GM21390 (cell line): ENCODE results near the gene SH3TC2.
"Not testable (repeated sequence)": the region's sequence is repeated elsewhere in the genome, so short reads cannot be mapped to it uniquely, and the experiment has no call there.

Experiments used
- ATAC-seq: cut with Tn5 transposase; IDR thresholded peaks from one replicate; pipeline ENCODE4 v1.9.1; 2021; ENCODE audit not compliant: unreplicated experiment

Gene SH3TC2

GRCh38 chr5:149063017-149063687 lies at the start of gene SH3TC2:
TSS of gene SH3TC2 (minus strand) at chr5:149063062. CDS start at chr5:149063022, 40 bp downstream.
- ATAC-seq = no peak

- ATAC-seq = no peak
These were observed 47.5 kb upstream of the SH3TC2 start for GRCh38 chr5:149110406-149110805.

DNA sequence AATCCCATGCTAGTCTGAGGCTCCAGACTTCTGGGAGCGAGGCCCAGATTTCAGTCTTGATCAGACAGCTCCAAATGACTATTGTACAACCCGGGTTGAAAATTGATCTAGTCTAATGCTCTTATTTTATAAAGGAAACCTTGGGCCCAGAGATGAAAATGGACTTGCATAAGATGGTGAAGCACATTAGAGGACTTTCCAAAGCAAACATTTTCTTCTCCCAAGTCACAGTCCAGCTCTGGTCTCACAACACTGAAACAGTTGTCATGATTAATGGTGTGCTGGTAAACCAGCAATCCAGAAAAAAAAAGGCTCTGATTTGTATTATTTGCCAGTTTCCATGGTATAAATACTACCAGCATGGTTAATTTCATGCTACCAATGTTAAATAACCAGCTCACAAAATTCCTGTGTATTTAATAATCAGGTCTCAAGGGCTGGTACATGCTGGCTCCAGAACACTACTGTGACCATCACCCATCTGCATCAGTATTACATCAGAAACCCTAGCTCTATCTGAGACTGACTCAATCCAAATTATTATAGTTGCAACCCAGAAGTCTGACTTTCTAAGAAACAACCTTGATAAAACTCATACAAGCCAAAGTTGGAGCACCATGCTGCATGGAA lies 45.9 kb upstream of the SH3TC2 start:
- no peak for ATAC-seq

GRCh38 chr5:149100331-149100730 lies 37.5 kb upstream of the SH3TC2 start:
- ATAC-seq = no peak

DNA sequence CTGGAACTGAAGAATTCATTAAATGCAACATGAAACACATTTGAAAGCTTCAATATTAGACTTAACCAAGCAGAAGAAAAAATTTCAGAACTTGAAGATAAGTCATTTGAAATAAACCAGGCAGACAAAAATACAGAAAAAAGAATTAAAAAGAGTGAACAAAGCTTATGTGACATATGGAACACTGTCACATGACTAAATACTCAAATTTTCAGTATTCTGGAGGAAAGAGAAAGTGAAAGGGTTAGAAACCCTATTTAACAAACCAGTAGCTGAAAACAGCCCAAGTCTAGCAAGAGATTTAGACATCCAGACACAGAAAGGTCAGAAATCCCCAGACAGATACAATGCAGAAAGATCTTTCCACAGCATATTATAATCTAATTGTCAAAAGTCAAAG lies 37.1 kb upstream of the SH3TC2 start:
- no peak for ATAC-seq

DNA sequence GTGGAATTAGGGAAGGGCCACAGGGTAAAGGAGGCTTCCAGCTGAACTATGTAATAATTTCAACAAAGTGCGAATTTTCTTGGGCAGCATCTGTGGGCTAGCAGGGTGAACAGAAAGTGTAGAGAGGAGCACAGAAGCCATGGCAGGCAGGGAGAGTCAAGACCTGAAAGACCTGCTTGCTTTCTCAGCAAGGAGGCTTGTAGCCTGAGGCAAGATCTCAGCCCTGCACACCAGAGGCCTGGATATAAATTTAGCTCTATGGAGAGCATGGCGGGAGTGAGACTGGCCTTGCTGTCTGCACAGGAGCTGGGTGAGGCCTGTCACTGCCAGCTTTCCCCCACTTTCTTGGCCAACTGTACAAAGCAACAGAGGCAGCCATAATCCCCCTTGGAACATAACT lies 32.1 kb upstream of the SH3TC2 start:
- no peak for ATAC-seq

DNA sequence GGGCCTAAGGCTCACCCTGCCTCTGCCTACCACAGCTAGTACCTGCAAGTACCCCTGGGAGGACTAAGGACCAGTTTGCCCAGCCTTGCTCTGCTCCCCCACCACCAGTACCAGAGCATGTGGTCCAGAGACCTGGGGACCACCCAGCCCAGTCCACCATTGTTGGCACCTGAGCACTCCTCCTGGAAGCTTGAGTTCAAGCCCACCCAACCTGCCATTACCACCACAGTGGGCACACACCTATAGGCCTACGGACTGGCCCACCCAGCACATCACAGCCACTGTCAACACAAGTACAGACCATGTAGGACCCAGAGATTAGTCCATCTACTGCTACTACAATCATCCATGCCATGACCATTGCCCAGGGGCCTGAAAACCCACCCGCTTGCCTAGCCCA lies 30.8 kb upstream of the SH3TC2 start:
- ATAC-seq = no peak

- ATAC-seq = no peak
These were observed 26.9 kb upstream of the SH3TC2 start for GRCh38 chr5:149089796-149090195.

- no peak for ATAC-seq
These were observed 25.8 kb upstream of the SH3TC2 start for GRCh38 chr5:149088686-149089085.

DNA sequence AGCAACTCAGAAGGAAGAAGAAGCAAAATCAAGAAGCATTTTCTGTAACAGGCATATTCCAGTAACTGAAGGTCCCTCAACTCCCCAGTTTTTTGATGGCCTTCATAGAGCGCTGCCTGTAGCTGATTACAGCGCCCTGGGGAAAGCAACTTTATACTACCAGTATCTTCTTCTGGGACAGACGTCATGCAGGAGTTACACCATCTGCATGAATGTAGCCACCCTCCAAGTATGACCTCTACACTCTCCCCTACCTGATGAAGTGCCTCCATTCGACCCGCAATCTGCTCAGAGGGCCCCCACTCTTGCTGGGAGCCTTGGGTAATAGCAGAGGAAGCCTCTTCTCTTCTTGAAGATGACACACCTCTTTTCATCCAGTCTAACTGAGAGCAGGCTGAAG lies 21.0 kb upstream of the SH3TC2 start:
- no peak for ATAC-seq

GRCh38 chr5:149082271-149082670 lies 19.4 kb upstream of the SH3TC2 start:
- no peak for ATAC-seq

DNA sequence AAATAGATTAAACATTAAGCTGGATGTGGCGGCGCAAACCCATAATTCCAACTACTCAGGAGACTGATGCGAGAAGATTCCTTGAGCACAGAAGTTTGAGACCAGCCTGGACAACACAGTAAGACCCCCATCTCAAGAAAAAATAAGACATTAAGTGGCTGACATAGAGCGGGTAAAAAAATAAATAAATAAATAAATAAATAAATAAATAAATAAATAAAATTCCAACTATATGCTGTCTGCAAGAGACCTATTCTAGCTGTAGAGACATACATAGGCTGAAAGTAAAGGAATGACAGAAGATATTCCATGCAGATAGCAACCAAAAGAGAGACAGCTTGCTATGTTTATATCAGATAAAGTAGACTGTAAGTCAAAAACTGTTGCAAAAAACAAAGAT lies 17.4 kb upstream of the SH3TC2 start:
- no peak for ATAC-seq

DNA sequence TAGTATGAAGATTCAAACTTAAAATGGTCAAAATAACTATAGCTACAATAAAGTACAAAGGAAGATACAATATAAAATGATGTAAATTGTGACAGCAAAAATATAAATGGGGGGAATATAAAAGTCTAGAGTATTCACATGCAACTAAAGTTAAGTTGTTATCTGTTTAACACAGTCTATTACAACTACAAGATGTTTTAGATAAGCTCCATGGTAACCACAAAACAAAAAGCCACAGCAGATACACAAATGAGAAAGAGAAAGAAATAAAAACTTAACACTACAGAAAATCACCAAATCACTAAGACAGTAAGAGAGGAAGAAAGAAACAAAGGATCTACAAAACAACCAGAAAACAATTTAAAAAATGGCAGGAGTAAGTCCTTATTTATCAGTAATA lies 17.0 kb upstream of the SH3TC2 start:
- ATAC-seq = no peak

- not testable (repeated sequence) for ATAC-seq
These were observed 11.2 kb upstream of the SH3TC2 start for GRCh38 chr5:149074071-149074470.

GRCh38 chr5:149073213-149073612 lies 10.4 kb upstream of the SH3TC2 start:
- no peak for ATAC-seq

DNA sequence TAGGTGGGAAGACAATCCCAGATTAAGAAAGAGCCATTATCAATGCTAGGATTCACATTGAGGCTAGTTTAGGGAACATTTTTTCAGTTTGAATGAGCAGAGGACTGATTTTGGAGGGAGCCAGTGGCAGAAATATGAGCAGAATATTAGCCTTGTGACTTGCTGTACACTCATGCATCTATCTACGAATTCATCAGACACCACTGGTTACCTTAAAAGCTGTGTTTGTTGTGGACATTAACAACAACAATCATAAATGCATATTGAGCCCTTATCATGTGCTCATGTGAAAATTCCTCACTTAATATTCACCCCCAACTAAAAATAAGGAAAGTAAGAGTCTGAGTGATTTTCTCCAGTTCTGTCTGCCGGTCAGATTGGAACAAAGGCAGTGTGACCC lies 9.9 kb upstream of the SH3TC2 start:
- no peak for ATAC-seq

DNA sequence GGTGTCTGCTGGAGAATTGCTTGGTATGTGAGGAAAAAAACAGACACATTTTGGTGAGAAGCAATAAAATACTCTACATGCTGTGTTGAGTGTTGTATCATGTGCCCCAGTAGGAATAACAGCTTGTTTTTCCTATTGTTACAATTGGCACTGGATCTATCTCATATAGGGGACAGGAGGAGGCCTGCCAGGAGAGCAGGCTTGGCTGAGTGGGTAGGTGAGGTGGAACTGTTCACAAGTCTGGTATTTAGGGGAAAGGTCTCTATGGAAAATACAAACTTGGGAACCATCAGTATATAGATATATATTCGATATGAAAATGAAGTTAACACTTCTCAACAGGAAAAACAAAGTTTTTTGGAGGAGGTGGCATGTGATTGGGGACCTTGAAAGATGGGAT lies 9.5 kb upstream of the SH3TC2 start:
- no peak for ATAC-seq

- no peak for ATAC-seq
These were observed 8.9 kb upstream of the SH3TC2 start for GRCh38 chr5:149071756-149072155.

DNA sequence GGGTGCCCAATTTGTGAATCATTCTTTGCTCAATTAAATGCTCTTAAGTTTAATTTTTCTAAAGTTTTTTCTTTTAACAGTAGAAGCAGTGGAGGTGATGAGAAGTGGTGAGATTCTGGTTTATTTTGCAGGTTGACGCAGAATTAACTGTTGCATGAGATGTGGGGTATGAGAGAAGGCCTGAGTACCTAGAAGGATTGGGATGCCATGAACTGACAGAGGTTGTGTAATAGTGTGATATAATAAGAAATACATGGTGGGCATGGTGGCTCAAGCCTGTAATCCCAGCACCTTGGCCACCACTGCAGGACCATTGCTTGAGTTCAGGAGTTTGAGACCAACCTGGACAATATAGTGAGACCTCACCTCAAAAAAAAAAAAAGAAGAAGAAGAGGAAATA lies 8.4 kb upstream of the SH3TC2 start:
- no peak for ATAC-seq

GRCh38 chr5:149069711-149070110 lies 6.8 kb upstream of the SH3TC2 start:
- ATAC-seq = no peak

DNA sequence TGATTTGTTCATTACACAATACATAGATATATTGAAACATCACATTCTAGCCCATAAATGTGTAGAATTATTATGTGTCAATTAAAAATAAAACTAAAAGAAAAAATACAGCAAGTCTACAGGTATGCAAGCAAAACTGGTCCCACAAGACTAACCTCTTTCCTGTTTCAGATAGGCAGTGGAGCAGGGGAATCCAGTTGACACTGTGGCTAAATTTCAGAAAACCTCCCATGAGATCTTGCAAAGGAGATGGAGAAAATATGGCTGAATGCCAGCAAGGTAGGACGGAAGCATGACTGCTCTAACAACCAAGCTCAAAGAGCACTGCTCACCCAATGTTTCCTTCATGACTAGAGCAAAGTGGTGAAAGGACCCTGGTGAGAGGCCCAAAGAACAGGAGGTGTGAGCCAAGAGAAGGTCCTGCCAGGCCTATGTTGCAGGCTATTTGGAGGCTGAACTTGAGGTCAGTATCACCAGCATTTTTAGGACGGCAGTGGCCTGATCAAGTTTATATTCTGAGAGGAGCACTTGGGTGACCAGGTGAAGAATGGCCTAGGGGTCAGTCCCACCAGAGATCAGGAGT lies 1.1 kb upstream of the SH3TC2 start:
- no peak for ATAC-seq

DNA sequence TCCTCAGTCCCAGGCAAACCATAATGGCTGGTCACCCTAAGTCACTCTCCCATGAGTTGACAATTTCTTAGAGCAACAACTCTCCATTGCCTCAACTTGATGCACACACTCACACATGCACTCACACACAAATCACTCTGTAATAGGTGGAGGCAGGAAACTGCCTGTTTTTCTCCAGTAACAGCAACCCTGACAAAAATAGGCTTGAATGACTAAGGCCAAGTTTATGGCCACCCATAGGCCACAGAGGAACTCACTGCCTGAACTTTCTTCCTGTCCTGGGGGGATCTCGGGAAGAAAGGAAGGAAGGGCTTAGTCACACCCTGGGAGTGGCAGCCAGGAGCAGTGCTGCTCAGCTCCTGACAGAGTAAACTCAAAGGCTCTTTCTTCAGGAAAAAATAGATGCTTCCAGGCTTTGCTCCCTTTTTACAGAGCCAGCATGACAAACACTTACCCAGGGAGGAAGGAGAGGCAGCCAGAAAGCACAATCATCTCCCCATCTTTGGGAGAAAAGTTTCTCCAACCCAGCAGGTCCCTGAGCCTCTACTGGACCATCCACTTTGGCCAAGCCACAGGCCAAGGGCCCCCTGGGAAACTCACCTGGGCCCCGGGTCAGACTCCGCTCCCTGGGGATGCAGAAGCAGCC lies 368 bp downstream of the SH3TC2 start:
- no peak for ATAC-seq
